ENCODE results near the gene NEK6.

The NEK6 gene

DNA sequence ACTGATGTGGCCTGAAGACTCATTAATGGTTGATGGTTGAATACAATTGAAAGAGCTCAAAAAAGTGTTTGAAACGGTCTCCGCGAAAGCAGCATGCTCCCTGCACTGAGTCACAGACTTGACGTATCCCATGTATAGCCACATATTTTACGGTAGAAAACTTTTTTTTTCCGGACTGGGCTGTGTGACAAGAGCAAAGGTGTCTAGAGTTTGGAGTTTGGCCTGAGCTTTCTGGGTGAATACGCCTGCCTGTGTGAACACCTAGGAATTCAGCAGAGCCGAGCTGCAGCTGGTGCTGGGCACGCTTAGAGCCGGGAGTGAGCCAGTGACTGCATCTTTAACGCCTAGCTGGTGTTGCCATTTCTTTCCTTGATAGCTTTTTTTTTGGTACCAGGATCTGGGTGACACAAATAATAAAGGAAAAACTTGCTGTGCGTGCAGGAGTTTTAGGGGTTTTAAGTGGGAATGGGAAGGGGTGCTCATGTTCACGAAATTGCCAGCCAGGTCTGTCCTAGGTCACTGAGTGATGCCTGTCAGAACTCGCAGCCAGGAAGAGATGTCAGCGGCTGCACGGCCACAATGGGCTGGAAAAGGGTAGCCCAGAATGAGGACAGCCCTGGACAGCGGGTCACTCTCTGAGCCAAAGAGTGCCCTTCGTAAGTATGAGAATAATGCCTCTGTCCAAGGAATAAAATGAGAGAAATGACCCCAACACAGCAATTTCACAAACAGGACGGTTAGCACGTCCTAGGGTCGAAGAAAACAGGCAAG is 105.8 kb downstream of the NEK6 start:
- no peak overlapping the region for H3K27ac ChIP-seq
- H3K4me3 ChIP-seq = no peak overlapping the region
- TF ChIP-seq, protein P1, sequence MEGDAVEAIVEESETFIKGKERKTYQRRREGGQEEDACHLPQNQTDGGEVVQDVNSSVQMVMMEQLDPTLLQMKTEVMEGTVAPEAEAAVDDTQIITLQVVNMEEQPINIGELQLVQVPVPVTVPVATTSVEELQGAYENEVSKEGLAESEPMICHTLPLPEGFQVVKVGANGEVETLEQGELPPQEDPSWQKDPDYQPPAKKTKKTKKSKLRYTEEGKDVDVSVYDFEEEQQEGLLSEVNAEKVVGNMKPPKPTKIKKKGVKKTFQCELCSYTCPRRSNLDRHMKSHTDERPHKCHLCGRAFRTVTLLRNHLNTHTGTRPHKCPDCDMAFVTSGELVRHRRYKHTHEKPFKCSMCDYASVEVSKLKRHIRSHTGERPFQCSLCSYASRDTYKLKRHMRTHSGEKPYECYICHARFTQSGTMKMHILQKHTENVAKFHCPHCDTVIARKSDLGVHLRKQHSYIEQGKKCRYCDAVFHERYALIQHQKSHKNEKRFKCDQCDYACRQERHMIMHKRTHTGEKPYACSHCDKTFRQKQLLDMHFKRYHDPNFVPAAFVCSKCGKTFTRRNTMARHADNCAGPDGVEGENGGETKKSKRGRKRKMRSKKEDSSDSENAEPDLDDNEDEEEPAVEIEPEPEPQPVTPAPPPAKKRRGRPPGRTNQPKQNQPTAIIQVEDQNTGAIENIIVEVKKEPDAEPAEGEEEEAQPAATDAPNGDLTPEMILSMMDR (IDR thresholded peaks at IDR 0.05) = no peak
- no peak for DNase-seq (ENCODE audit: low spot score)

DNA sequence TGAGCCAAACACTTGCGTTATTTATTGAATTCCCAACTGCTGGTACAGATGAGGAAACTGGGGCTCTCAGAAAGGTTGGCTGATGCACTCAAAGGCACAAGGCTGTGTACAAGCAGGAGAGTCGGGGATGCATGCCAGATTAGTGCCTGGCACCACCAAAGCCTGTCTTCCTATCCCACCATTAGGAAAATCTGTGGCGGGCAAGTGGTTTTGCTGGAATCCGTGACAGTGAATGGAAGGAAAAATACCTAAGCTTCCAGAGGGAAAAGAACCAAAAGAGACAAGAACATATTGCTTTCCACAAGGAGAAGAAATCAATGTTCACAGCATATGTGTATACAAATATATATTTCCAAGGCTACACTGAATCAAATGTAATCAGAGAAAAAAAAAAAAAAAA is 106.4 kb downstream of the NEK6 start:
- TF ChIP-seq, protein P1 (IDR thresholded peaks at IDR 0.05) = no peak
- no peak overlapping the region for H3K27ac ChIP-seq
- H3K4me3 ChIP-seq = no peak overlapping the region
- no peak for DNase-seq (ENCODE audit: low spot score)

DNA sequence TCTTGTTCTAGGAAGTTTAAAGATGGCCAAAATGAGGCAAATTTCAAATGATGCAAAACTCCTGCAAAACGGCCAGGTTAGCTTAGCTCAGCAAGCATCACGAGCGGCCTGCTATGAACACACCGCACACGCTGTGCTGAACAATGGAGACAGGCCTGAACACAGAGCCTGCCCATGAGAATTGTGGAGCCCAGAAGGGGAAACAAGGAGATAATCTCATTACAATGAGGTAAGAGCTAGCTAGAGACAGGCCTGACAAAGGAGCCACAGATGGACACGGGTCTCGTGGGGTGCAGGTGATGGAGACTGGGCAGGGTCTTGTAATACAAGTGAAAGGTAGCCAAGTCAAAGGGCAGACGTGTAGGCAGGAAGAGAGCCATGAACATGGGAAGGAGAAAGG is 107.3 kb downstream of the NEK6 start:
- Histone ChIP-seq H3K4me3 (no peak overlapping the region), H3K27ac (no peak overlapping the region)
- TF ChIP-seq, protein P1 (IDR thresholded peaks at IDR 0.05) = no peak
- no peak for DNase-seq (ENCODE audit: low spot score)

DNA sequence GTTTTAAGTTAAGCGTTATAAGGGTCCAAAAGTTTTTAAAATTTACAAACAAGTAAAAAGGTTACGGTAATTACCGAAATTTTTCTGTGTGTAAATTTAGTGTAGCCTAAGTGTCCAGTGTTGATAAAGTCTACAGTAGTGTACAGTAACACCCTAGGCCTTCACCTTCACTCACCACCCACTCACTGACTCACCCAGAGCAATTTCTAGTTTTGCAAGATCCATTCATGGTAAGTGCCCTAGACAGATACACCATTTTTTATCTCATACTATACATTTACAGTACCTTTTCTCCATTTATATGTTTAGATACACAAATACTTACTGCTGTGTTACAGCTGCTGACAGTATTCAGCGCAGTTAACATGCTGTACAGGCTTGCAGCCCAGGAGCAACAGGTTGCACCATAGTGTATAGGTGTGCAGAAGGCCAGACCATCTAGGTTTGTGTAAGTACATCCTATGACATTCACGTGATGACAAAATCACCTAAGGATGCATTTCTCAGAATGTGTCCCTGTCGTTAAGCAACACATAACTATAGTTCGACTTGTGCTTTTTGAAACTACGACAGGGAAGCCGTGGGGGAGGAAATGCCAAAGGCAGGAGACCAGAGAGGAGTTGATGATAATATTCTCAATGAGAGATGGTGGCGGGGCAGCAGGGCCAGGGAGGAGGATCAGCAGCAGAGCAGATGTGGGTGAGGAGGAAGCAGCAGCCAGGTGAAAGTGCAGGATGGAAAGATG is 108.9 kb downstream of the NEK6 start:
- DNase-seq (ENCODE audit: low spot score) = no peak
- H3K27ac ChIP-seq = no peak overlapping the region
- TF ChIP-seq, protein P1 (IDR thresholded peaks at IDR 0.05) = no peak
- H3K4me3 ChIP-seq = no peak overlapping the region

DNA sequence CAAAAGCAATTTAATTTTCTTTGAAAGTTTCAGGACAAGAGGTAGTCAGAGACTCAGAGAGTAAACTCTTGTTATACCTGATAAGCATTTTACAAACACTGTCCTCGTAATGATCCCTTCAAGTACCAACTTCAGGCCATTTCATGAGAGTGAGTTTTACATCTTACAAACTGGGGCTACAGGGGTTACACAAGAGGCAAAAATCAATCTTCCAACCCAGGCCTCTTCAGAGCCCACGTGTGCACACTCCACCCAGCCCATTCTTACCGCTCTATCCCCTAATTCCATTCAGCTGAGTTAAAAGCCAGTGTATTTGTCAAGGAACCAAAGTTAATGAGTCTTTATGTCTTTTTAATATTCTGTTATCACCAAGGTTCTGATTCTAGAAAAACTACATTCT is 110.9 kb downstream of the NEK6 start:
- H3K27ac ChIP-seq = no peak overlapping the region
- no peak for DNase-seq (ENCODE audit: low spot score)
- TF ChIP-seq, protein P1 (IDR thresholded peaks at IDR 0.05) = no peak
- no peak overlapping the region for H3K4me3 ChIP-seq

DNA sequence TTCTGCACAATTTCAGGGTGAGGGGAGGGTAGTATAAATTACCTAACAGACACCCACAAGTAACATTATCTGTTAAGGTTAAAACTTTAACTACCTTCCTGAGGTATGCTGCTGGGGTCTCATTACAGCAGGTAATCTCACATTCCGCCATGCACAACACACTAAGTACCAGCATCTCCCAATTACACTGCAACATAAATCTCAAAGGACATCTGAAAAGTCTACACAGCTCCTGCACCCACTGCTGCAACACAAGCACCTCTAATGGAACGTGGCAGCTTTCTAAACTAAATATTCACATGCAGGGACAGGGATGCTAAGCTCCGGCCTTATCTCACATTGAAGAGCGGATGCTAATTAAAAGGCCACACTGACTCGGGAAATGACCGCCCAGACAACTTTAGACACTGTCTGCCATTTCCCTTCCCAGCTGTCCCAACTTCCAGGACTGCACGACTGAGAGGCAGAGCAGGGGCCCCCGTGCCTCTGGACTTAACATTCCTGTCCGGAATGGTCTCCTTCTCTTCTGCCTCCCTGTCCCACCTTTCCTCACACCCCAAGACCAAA is 111.6 kb downstream of the NEK6 start:
- H3K4me3 ChIP-seq = no peak overlapping the region
- no peak overlapping the region for H3K27ac ChIP-seq
- TF ChIP-seq, protein P1 (IDR thresholded peaks at IDR 0.05) = no peak
- DNase-seq (ENCODE audit: low spot score) = no peak

All from coronary artery (tissue), 2 donors.